Activated CD8-positive, alpha-beta memory T cell treated with anti-CD3 and anti-CD28 coated beads, Interleukin-2, amount 50 U/mL, for 4 hours (primary cell): ENCODE results near the gene ARHGEF38.
"Not testable (repeated sequence)": the region's sequence is repeated elsewhere in the genome, so short reads cannot be mapped to it uniquely, and the experiment has no call there.

ENCODE experiments used
- DNase-seq: peaks from one replicate; pipeline ENCODE4 v3.0.0-alpha.2; 2020

The ARHGEF38 gene

GRCh38 chr4:105563352-105563751 is 10.9 kb downstream of the ARHGEF38 start:
- DNase-seq, result no peak

- no peak for DNase-seq
Measured at GRCh38 chr4:105568584-105568983, 16.2 kb downstream of the ARHGEF38 start.

GRCh38 chr4:105569057-105569865 is 16.8 kb downstream of the ARHGEF38 start:
- no peak for DNase-seq

- DNase-seq, result no peak
Measured at GRCh38 chr4:105569866-105570236, 17.4 kb downstream of the ARHGEF38 start.

GRCh38 chr4:105572296-105572695 is 19.9 kb downstream of the ARHGEF38 start:
- DNase-seq, result no peak

- no peak for DNase-seq
Measured at GRCh38 chr4:105586638-105587328, 34.4 kb downstream of the ARHGEF38 start.

GRCh38 chr4:105587841-105588240 is 35.4 kb downstream of the ARHGEF38 start:
- DNase-seq, result no peak

GRCh38 chr4:105588252-105588651 is 35.8 kb downstream of the ARHGEF38 start:
- no peak for DNase-seq

- DNase-seq, result no peak
Measured at GRCh38 chr4:105591573-105591972, 39.2 kb downstream of the ARHGEF38 start.

GRCh38 chr4:105594099-105595010 is 41.9 kb downstream of the ARHGEF38 start:
- no peak for DNase-seq

- no peak for DNase-seq
Measured at GRCh38 chr4:105596684-105597083, 44.3 kb downstream of the ARHGEF38 start.

- no peak for DNase-seq
Measured at GRCh38 chr4:105598052-105598451, 45.6 kb downstream of the ARHGEF38 start.

- no peak for DNase-seq
Measured at GRCh38 chr4:105598787-105599186, 46.4 kb downstream of the ARHGEF38 start.

- no peak for DNase-seq
Measured at GRCh38 chr4:105599482-105599881, 47.1 kb downstream of the ARHGEF38 start.

- no peak for DNase-seq
Measured at GRCh38 chr4:105599932-105600655, 47.7 kb downstream of the ARHGEF38 start.

GRCh38 chr4:105600951-105601350 is 48.5 kb downstream of the ARHGEF38 start:
- DNase-seq, result no peak

- no peak for DNase-seq
Measured at GRCh38 chr4:105601406-105601805, 49.0 kb downstream of the ARHGEF38 start.

GRCh38 chr4:105603158-105603557 is 50.7 kb downstream of the ARHGEF38 start:
- no peak for DNase-seq

GRCh38 chr4:105605493-105605892 is 53.1 kb downstream of the ARHGEF38 start:
- DNase-seq, result no peak

GRCh38 chr4:105607876-105608275 is 55.5 kb downstream of the ARHGEF38 start:
- no peak for DNase-seq

- not testable (repeated sequence) for DNase-seq
Measured at GRCh38 chr4:105609819-105610218, 57.4 kb downstream of the ARHGEF38 start.

- no peak for DNase-seq
Measured at GRCh38 chr4:105613306-105613705, 60.9 kb downstream of the ARHGEF38 start.
